Measurements from ENCODE around the gene RAB1A.

The RAB1A gene

GRCh38 chr2:65112633-65113032 lies 17.3 kb downstream of the RAB1A start:
- TF ChIP-seq TEAD4 (IDR thresholded peaks at IDR 0.05) = no peak
- TF ChIP-seq CREB1 (IDR thresholded peaks at IDR 0.05; ENCODE audit: low read depth) = no peak
- TF ChIP-seq TCF12 (IDR thresholded peaks at IDR 0.05; ENCODE audit: low read depth) = no peak
- TF ChIP-seq EGR1 (IDR thresholded peaks at IDR 0.05) = no peak
- TF ChIP-seq ZBTB7A (IDR thresholded peaks at IDR 0.05; ENCODE audit: low read depth) = no peak
- TF ChIP-seq CEBPB (IDR thresholded peaks at IDR 0.05) = no peak

DNA sequence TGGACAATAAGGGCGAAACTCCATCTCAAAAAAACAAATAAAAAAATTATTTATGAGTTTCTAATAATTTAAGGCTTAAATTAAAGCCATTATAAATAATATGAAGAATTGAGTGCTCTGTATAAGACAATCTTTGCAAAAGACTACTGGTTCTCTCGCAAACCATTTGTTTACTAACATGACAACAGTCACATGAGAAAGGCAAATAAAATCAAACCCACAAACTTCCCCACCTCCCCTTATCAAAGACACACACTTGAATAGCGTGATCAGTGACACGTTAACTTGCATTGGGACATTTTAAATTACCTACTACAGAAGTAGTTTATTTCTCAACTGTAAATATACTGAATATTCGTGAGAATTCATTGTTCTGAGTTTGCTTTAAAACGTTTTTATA lies 21.1 kb downstream of the RAB1A start:
- TF ChIP-seq, protein P1, sequence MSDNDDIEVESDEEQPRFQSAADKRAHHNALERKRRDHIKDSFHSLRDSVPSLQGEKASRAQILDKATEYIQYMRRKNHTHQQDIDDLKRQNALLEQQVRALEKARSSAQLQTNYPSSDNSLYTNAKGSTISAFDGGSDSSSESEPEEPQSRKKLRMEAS (IDR thresholded peaks at IDR 0.05) = no peak
- TF ChIP-seq EGR1 (IDR thresholded peaks at IDR 0.05) (no peak), ZBTB7A (IDR thresholded peaks at IDR 0.05; ENCODE audit: low read depth) (no peak), NFIC (IDR thresholded peaks at IDR 0.05) (no peak), FOXM1 (IDR thresholded peaks at IDR 0.05; ENCODE audit: borderline replicate concordance, low read depth) (no peak), CREB1 (IDR thresholded peaks at IDR 0.05; ENCODE audit: low read depth) (no peak), YY1 (IDR thresholded peaks at IDR 0.05; ENCODE audit: low read depth) (no peak), EP300 (IDR thresholded peaks at IDR 0.05; ENCODE audit: borderline replicate concordance) (no peak)

DNA sequence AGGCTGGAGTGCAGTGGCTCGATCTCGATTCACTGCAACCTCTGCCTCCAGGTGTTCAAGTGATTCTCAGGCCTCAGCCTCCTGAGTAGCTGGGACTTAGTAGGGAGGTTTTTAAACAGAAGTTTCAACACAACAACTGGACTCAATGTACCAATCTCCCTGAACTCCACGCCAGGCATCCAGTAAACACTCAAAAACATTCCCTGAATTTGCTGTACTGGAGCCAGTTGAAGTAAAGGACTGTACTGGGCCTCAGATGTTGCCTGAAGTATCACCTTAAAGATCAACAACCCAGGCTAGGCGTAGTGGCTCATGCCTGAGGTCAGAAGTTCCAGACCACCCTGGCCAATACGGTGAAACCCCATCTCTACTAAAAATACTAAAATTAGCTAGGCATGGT lies 22.4 kb downstream of the RAB1A start:
- TF ChIP-seq EP300 (IDR thresholded peaks at IDR 0.05; ENCODE audit: borderline replicate concordance) = no peak
- TF ChIP-seq YY1 (IDR thresholded peaks at IDR 0.05; ENCODE audit: low read depth) = no peak
- TF ChIP-seq FOXM1 (IDR thresholded peaks at IDR 0.05; ENCODE audit: borderline replicate concordance, low read depth) = no peak
- TF ChIP-seq RAD21 (IDR thresholded peaks at IDR 0.05; ENCODE audit: low read depth) = no peak
- no peak for TF ChIP-seq CREB1 (IDR thresholded peaks at IDR 0.05; ENCODE audit: low read depth)
- TF ChIP-seq EGR1 (IDR thresholded peaks at IDR 0.05) = no peak
- TF ChIP-seq TCF12 (IDR thresholded peaks at IDR 0.05; ENCODE audit: low read depth) = no peak
- TF ChIP-seq, protein P2, sequence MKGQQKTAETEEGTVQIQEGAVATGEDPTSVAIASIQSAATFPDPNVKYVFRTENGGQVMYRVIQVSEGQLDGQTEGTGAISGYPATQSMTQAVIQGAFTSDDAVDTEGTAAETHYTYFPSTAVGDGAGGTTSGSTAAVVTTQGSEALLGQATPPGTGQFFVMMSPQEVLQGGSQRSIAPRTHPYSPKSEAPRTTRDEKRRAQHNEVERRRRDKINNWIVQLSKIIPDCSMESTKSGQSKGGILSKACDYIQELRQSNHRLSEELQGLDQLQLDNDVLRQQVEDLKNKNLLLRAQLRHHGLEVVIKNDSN (IDR thresholded peaks at IDR 0.05) = no peak

GRCh38 chr2:65103013-65103715 lies 26.7 kb downstream of the RAB1A start:
- TF ChIP-seq FOXM1 (IDR thresholded peaks at IDR 0.05; ENCODE audit: borderline replicate concordance, low read depth) (no peak), TEAD4 (IDR thresholded peaks at IDR 0.05) (no peak)
- TF ChIP-seq, protein P2 (IDR thresholded peaks at IDR 0.05) = no peak

DNA sequence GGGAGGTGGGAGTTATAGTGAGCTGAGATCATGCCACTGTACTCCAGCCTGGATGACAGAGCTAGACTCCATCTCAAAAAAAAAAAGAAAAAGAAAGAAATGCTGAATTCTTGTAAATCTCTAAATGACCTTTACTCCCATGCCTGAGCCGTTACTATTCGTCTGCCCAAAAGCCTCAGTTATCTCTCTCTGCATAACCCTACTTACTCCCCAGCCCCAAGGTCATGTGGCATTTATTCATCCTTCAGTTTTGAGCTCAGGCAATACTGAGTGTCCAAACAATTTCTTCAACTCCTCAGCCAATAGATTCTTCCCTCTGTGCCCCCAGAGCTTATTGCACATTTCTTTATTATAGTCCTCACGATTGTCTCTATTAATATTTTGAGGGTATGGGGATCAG lies 28.8 kb downstream of the RAB1A start:
- TF ChIP-seq ZBTB7A (IDR thresholded peaks at IDR 0.05; ENCODE audit: low read depth) (no peak), NFIC (IDR thresholded peaks at IDR 0.05) (no peak), CREB1 (IDR thresholded peaks at IDR 0.05; ENCODE audit: low read depth) (no peak), CEBPB (IDR thresholded peaks at IDR 0.05) (no peak), TEAD4 (IDR thresholded peaks at IDR 0.05) (no peak), EP300 (IDR thresholded peaks at IDR 0.05; ENCODE audit: borderline replicate concordance) (no peak), RAD21 (IDR thresholded peaks at IDR 0.05; ENCODE audit: low read depth) (no peak), REST (IDR thresholded peaks at IDR 0.05; ENCODE audit: low read depth) (no peak), TAF1 (IDR thresholded peaks at IDR 0.05; ENCODE audit: low read depth) (no peak), EGR1 (IDR thresholded peaks at IDR 0.05) (no peak), FOXM1 (IDR thresholded peaks at IDR 0.05; ENCODE audit: borderline replicate concordance, low read depth) (no peak)
- TF ChIP-seq, protein P2 (IDR thresholded peaks at IDR 0.05) = no peak

DNA sequence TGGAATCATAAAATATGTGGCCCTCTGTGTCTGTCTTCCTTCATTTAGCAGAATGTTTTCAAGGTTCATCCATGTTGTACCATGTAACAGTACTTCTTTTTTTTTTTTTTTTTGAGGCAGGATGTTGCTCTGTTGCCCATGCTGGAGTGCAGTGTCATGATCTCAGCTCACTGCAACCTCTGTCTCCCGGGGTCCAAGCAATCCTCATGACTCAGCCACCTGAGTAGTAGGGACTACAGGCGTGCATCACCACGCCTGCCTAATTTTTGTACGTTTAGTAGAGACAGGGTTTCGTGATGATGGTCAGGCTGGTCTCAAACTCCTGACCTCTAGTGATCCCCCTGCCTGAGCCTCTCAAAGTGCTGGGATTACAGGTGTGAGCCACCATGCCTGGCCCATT lies 31.2 kb downstream of the RAB1A start:
- TF ChIP-seq CEBPB (IDR thresholded peaks at IDR 0.05) (no peak), TEAD4 (IDR thresholded peaks at IDR 0.05) (no peak), TAF1 (IDR thresholded peaks at IDR 0.05; ENCODE audit: low read depth) (no peak), NFIC (IDR thresholded peaks at IDR 0.05) (no peak), EP300 (IDR thresholded peaks at IDR 0.05; ENCODE audit: borderline replicate concordance) (no peak), EGR1 (IDR thresholded peaks at IDR 0.05) (no peak), FOXM1 (IDR thresholded peaks at IDR 0.05; ENCODE audit: borderline replicate concordance, low read depth) (no peak), ZBTB7A (IDR thresholded peaks at IDR 0.05; ENCODE audit: low read depth) (no peak), YY1 (IDR thresholded peaks at IDR 0.05; ENCODE audit: low read depth) (no peak)
- TF ChIP-seq, protein P2 (IDR thresholded peaks at IDR 0.05) = no peak

DNA sequence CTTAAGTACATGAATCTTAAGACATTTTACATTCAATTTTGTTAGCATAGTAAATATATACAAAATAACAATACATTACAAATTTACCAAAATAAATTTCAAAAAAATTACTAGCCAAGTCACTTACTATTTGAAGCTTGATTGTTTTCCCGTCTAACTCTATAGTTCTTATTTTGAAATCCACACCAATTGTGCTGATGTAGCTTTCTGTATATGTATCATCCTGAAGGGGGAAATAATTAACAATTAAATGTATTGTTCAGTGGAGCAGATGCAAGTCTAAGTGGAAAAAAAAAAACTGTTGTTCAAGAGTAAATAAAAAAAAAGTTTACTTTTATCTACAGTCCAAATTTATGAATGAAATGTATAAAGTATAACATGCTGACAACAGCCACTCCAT lies 32.1 kb downstream of the RAB1A start:
- no peak for TF ChIP-seq TEAD4 (IDR thresholded peaks at IDR 0.05)
- TF ChIP-seq RAD21 (IDR thresholded peaks at IDR 0.05; ENCODE audit: low read depth) = no peak
- TF ChIP-seq EP300 (IDR thresholded peaks at IDR 0.05; ENCODE audit: borderline replicate concordance) = no peak
- TF ChIP-seq FOXM1 (IDR thresholded peaks at IDR 0.05; ENCODE audit: borderline replicate concordance, low read depth) = no peak
- TF ChIP-seq, protein P1 (IDR thresholded peaks at IDR 0.05) = no peak
- no peak for TF ChIP-seq TCF12 (IDR thresholded peaks at IDR 0.05; ENCODE audit: low read depth)
- TF ChIP-seq REST (IDR thresholded peaks at IDR 0.05; ENCODE audit: low read depth) = no peak
- no peak for TF ChIP-seq CREB1 (IDR thresholded peaks at IDR 0.05; ENCODE audit: low read depth)
- TF ChIP-seq NFIC (IDR thresholded peaks at IDR 0.05) = no peak
- TF ChIP-seq ZBTB7A (IDR thresholded peaks at IDR 0.05; ENCODE audit: low read depth) = no peak
- TF ChIP-seq CEBPB (IDR thresholded peaks at IDR 0.05) = no peak
- TF ChIP-seq, protein P2 (IDR thresholded peaks at IDR 0.05) = no peak
- no peak for TF ChIP-seq EGR1 (IDR thresholded peaks at IDR 0.05)
- TF ChIP-seq TAF1 (IDR thresholded peaks at IDR 0.05; ENCODE audit: low read depth) = no peak
- no peak for TF ChIP-seq YY1 (IDR thresholded peaks at IDR 0.05; ENCODE audit: low read depth)

Measured in Ishikawa (cell line).